ENCODE results near the gene HTR3E.
"Not testable (repeated sequence)": the region's sequence is repeated elsewhere in the genome, so short reads cannot be mapped to it uniquely, and the experiment has no call there.

HTR3E gene

DNA sequence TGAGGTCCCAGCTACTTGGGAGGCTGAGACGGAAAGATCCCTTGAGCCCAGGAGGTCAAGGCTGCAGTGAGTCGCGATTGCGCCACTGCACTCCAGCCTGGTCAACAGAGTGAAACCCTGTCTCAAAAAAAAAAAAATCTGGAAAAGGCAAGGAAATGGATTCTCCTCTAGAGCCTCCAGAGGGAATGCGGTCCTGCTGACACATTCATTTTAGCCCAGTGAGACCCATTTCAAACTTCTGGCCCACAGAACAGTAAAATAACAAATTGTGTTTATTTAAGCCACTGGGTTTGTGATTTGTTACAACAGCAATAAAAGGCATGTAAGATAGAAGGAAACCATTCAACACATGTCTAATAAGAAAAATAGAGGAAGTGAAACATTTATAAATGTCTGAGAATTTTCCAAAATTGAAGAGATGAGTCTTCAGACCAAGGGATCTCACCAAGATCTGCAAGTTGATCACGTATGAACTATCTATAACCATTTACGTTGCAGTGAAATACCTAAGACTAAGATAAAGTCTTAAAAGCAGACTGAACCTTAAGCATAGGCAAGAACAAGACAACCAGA, at the start of gene HTR3E:
Gene HTR3E, plus strand, starts transcription at position 254 of the 573 bp plus-strand sequence. CDS start 466 bp downstream, outside the sequence.
- no peak for DNase-seq (ENCODE audit: low read depth)

DNA sequence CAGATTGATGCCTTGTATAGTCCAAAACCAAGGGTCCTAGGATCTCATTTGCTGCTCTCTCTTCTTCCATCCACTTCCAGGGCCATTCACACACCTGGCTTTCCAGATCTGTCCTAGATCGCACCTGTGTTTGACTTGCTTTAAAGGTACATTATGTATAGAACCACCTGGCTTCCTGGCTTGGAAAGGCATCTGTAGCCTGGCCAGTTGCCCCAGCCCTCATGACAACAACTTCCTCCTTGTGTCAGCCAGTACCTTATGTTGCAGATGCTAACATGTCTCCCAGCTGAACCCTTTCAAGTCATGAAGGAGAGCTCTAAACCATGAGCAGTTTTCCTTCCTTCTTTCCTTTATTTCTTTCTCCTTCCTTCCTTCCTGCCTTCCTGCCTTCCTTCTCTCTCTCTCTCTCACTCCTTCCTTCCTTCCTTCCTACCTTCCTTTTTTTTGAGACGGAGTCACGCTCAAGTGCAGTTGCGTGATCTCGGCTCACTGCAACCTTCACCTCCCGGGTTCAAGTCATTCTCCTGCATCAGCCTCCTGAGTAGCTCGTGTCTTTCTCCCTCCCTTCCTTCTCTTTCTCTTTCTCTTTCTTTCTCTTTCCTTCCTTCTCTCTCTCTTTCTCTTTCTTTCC, 46.5 kb upstream of the HTR3E start:
- no peak for DNase-seq (ENCODE audit: low read depth)

DNA sequence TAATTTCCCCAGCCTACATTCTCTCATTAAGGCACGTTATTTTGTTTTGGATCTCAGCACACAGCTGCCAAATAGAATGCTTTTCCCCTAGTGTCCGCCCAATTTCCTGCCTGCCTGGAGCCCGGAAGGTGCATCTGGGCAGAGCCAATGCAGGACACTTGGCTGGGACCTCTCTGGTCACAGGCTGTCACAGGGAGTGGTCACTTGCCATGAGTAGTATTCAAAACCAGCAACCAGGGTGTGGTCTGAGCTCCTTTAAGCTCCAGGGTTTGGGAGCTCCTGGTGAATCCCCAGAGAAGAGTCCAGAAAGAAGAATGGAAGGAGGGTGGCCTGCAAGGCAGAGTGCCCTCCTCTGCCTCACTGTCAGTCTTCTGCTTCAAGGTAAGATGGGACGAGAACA, 44.1 kb upstream of the HTR3E start, which contains the start of gene HTR3C:
Gene HTR3C, plus strand, starts transcription at position 281 of the 400 bp plus-strand sequence. Its CDS starts 34 bp downstream, at position 315.
- no peak for DNase-seq (ENCODE audit: low read depth)

- no peak for DNase-seq (ENCODE audit: low read depth)
Observed at GRCh38 chr3:184058029-184058428, 38.8 kb upstream of the HTR3E start.

GRCh38 chr3:184059424-184059823, 37.4 kb upstream of the HTR3E start:
- no peak for DNase-seq (ENCODE audit: low read depth)

DNA sequence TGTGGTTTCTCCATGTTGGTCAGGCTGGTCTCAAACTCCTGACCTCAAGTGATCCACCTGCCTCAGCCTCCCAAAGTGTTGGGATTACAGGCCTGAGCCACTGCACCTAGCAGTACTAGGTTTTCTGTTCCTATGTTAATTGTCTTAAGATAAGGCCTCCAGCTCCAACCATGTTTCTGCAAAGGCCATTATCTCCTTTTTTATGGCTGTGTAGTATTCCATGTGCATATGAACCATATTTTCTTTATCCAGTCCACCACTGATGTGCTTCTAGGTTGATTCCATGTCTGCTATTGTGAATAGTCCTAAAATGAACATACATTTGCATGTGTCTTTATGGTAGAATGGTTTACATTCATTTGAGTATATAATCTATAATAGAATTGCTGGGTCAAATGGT, 34.2 kb upstream of the HTR3E start:
- DNase-seq (ENCODE audit: low read depth), result no peak

DNA sequence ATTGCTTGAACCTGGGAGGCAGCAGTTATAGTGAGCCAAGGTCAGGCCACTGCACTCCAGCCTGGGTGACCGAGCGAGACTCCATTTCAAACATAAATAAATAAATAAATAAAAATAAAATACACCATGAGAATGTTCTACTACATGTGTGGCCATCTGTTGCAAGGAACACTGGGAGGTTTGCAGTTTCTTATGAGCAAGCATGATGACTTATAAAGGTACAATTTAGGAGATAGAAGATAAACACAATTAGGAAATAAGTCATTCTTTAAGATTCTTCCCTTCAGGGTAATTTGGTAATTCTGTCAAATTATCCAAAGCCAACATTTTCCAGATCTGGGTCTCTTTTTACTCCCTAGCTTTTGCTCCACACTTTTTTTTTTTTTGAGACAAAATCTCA, 30.7 kb upstream of the HTR3E start:
- no peak for DNase-seq (ENCODE audit: low read depth)

DNA sequence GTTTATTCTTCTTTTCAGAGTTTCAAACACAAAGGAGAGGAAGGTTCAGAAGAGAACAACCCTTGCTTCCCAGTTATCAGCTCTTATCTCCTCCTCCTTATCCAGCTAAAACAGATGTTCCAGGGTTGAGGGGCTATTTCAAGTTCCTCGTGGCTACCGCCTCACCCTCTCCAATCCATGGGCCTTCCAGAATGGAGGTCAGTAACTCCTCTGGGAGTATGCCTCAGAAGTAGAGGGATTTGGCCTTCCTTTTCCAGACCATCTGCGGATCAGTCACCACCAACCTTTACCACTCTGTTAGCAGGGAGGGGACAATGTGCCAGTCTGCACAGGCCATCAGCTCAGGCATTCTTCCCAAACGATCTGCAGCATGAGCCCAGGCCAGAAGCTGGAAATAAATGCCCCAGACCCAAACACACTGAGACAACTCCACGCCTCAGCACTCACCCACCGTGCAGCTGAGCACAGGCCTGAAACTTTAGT, 29.2 kb upstream of the HTR3E start:
- DNase-seq (ENCODE audit: low read depth), result no peak

DNA sequence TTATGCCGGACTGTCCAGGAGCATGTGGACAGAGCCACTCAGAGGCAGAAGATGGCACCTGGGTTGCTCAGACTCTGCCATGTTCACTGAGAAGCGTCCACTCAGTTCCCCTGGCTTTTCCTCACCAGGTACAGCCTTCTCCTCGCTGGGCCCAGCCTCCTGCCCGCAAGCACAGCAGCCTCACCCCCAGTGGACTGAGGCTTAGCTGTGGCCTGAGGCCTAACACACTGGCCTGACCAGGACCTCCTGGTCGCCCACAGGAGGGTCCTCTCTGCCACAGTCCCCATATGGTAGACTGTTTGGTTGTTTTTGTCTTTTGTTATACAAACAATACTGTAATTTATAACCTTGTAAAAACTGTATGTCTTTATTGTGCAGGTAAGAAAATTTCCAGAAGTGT, 28.5 kb upstream of the HTR3E start:
- DNase-seq (ENCODE audit: low read depth), result no peak

DNA sequence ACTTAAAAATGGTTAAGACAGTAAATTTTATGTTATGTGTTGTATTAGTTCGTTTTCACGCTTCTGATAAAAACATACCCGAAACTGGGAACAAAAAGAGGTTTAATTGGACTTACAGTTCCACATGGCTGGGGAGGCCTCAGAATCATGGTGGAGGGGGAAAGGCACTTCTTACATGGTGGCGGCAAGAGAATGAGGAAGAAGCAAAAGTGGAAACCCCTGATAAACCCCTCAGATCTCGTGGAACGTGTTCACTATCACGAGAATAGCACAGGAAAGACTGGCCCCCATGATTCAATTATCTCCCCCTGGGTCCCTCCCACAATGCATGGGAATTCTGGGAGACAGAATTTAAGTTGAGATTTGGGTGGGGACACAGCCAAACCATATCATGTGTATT, 25.7 kb upstream of the HTR3E start:
- DNase-seq (ENCODE audit: low read depth), result not testable (repeated sequence)

DNA sequence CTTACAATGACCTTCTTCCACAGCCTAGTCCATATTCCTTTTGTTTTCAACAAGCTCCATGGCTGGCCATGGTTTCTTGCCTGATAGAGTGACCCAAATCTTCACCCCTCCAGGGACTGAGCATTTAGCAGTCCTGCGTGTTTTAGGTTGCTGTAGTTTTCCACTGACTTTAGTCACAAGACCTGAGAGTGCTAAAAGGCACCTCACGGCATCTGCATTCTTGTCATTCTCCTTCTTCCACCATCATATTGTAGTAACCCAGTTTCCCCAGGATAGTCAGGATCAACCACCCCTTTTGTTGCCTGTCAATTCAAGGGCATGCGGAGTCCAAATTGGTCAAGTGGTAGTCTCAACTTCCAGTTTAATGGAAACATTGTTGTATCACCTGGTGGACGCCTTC, 23.2 kb upstream of the HTR3E start:
- DNase-seq (ENCODE audit: low read depth), result no peak

DNA sequence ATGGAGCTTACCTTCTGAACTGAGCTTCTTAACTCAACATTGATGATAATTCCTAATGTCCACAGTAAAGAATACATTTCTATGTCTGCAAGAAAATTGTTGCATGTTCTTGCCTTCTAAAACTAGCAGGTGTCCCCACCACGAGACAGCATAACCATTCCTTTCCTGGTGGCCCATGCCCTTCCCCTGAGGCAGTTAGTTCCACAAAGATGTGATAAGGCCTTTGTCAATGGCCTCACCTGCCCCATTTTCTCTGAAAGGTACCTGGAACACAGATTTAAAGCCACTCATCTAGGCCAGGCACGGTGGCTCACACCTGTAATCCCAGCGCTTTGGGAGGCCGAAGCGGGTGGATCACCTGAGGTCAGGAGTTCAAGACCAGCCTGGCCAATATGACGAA, 21.0 kb upstream of the HTR3E start:
- no peak for DNase-seq (ENCODE audit: low read depth)

- no peak for DNase-seq (ENCODE audit: low read depth)
Observed at GRCh38 chr3:184077881-184078280, 19.0 kb upstream of the HTR3E start.

DNA sequence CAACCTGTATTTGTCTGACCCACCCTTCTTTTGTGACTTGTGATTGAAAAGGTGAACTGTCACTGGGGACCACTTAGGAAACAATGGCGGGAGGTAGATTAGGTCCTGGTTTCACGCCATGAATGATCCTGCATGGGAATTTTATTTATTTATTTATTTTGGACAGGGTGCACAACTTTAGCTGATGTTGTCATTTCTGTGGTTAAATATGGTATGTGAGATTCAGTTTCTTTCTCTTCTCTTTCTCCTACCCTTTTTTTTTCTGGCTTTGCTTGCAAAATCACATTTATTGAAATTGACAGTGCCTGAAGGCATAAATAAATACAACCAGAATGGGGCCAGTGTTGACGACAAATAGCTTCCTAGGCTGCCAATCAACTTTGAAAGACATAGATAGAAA, 18.0 kb upstream of the HTR3E start:
- no peak for DNase-seq (ENCODE audit: low read depth)

DNA sequence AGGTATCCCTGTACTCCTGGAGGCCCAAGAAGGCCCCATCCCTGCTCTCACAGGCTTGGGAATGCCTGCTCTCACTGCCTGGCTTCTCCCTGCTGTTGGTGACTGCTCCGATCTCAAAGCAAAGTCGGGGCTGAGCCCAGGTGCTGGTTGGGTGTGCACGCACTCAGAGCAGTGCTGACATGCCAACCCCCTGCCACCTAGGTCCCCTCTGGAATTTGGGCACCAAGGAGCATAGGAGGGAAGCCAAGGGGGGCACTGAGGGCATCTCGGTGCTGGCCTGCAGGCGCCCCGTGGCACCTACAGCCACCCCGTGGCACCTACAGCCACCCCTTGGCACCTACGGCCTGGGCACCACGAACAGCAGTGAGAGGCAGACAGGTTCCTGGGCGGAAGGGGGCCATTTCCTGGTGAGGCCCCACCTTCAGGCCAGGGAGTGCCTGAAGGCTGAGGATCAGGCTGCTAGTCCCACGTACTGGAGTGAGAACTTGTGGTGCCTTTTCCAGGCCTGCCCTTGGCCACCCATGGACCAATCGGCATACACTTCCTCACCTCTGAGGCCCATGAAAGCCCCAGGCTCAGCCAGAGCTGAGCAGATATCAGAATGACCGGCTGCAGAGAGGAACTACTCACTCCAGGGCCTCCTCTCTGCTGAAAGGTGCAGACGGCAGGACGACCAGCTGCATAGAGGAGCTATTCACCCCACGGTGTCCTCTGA, 15.6 kb upstream of the HTR3E start:
- no peak for DNase-seq (ENCODE audit: low read depth)

DNA sequence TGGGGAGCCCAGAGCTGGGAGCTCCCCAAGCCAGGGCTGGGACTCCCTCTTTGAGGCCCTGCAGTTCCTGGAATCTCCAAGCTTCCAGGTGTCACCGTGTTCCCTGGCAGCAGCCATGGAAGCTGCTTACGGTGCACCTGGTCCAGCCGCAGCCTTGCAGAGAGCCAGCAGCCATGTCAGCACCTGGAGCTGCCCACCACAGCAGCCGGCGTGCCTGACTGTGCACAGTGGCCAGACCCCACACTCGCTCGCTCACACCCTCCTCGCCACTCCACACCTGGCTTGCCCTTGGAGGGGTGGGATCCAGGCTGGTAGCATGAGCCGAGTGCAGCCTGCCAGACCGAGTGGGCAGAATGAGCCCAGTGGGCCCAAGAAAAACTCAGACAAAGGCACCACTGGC, 14.8 kb upstream of the HTR3E start:
- DNase-seq (ENCODE audit: low read depth), result no peak

- DNase-seq (ENCODE audit: low read depth), result no peak
Observed at GRCh38 chr3:184082465-184082864, 14.4 kb upstream of the HTR3E start.

DNA sequence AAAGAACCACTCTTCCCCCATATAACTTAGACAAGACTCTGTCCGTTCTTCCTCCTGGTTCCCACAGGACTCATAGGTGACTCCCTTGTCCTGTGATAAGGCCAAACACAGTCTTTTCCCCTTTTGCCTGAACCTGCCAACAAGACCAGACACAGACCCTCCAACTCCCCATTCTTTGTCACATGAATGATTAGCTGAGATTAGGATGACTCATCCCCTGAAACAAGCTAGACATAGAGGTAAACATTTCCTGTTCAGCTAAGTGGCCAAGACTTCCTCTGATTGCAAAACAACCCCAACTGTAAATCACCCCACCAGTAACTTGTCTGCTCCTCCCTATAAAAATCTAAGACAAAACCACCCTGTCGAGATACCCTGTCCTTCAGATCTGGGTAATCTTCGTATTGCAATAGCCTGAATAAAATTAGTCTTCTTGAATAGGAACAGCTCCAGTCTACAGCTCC, 11.4 kb upstream of the HTR3E start:
- DNase-seq (ENCODE audit: low read depth), result no peak

DNA sequence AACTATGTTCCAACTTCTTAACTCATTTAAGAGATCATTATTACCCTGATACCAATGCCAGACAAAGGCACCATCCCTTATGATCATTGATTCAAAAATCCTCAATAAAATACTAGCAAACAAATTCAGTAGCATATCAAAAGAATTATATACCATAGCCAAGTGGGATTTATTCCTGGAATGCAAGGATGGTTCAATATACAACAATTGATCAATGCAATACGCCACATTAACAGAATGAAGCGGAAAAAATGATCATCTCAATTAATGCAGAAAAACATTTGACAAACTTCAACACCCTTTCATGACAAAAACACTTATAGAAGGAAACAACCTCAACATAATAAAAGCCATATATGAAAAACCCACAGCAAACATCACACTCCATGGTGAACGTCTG, 4.7 kb upstream of the HTR3E start:
- DNase-seq (ENCODE audit: low read depth), result no peak

GRCh38 chr3:184097556-184097955, 692 bp downstream of the HTR3E start:
- DNase-seq (ENCODE audit: low read depth), result no peak

GRCh38 chr3:184099806-184100686, 3.2 kb downstream of the HTR3E start:
- DNase-seq (ENCODE audit: low read depth), result no peak

DNA sequence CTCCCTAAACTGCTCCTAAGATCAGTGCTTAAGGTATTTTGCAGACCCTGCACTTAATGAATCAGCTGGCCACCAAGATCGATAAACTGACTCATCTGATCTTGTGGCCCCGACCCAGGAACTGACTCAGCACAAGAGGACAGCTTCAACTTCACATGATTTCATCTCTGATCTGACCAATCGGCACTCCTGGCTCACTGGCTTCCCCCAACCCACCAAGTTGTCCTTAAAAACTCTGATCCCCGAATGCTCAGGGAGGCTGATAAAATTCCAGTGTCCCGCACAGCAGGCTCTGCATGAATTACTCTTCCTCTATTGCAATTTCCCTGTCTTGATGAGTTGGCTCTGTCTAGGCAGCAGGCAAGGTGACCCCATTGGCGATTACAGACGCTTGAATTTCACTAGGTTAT, 13.5 kb downstream of the HTR3E start:
- DNase-seq (ENCODE audit: low read depth), result no peak
